H9 (cell line): Measurements from ENCODE around the gene ZBTB7A. TPM values are rescaled to one million over a fixed set of nuclear protein-coding genes. Genes with fewer than 3 reads are reported as not detected.

Experiments
- DNase-seq: peaks from one replicate; pipeline ENCODE4 v3.0.0-alpha.2; 2017
- H2AFZ ChIP-seq: one replicate; pipeline ENCODE4 v1.6.1; 2013; ENCODE audit warnings: mild to moderate bottlenecking, low read length, control low read depth, moderate library complexity
- H2AK5ac ChIP-seq: 2 replicates; pipeline ENCODE4 v1.6.1; 2013; ENCODE audit warnings: low read length, control low read depth, mixed read lengths; ENCODE audit not compliant: insufficient read length
- H2BK120ac ChIP-seq: one replicate; pipeline ENCODE4 v1.6.1; 2013; ENCODE audit warnings: low read depth, mild to moderate bottlenecking, low read length, control low read depth, inconsistent platforms; ENCODE audit not compliant: poor library complexity, severe bottlenecking
- H2BK12ac ChIP-seq: 2 replicates; pipeline ENCODE4 v1.6.1; 2013; ENCODE audit warnings: low read length, control low read depth, mixed read lengths, low read depth; ENCODE audit not compliant: insufficient read length
- H2BK15ac ChIP-seq: 2 replicates; pipeline ENCODE4 v1.6.1; 2013; ENCODE audit warnings: low read depth, low read length, control low read depth
- H2BK20ac ChIP-seq: one replicate; pipeline ENCODE4 v1.6.1; 2013; ENCODE audit warnings: low read depth, mild to moderate bottlenecking, low read length, control low read depth, inconsistent platforms; ENCODE audit not compliant: poor library complexity, severe bottlenecking
- H2BK5ac ChIP-seq: 2 replicates; pipeline ENCODE4 v1.6.1; 2013; ENCODE audit warnings: low read length, control low read depth, mixed read lengths; ENCODE audit not compliant: insufficient read length
- H3K14ac ChIP-seq: 2 replicates; pipeline ENCODE4 v1.6.1; 2013; ENCODE audit warnings: low read length, control low read depth; ENCODE audit not compliant: insufficient read depth
- H3K18ac ChIP-seq: 2 replicates; pipeline ENCODE4 v1.6.1; 2013; ENCODE audit warnings: low read depth, mild to moderate bottlenecking, mixed read lengths, low read length, control low read depth; ENCODE audit not compliant: insufficient read length
- H3K23ac ChIP-seq: 2 replicates; pipeline ENCODE4 v1.6.1; 2013; ENCODE audit warnings: low read length, control low read depth, mixed read lengths, low read depth; ENCODE audit not compliant: insufficient read length
- H3K23me2 ChIP-seq: 2 replicates; pipeline ENCODE4 v1.6.1; 2013; ENCODE audit warnings: low read depth, mild to moderate bottlenecking, mixed read lengths, low read length, control low read depth; ENCODE audit not compliant: insufficient read length, poor library complexity, severe bottlenecking
- H3K27ac ChIP-seq: 2 replicates; pipeline ENCODE4 v1.5.1; 2013; ENCODE audit warnings: low read length, control low read depth, mixed read lengths, low read depth; ENCODE audit not compliant: insufficient read length
- H3K27me3 ChIP-seq: 2 replicates; pipeline ENCODE4 v1.6.1; 2013; ENCODE audit warnings: low read length, control low read depth, inconsistent platforms; ENCODE audit not compliant: insufficient read depth
- H3K4ac ChIP-seq: 2 replicates; pipeline ENCODE4 v1.6.1; 2013; ENCODE audit warnings: low read depth, mild to moderate bottlenecking, control low read depth, inconsistent platforms, low read length, moderate library complexity
- H3K4me1 ChIP-seq: 2 replicates; pipeline ENCODE4 v1.6.1; 2013; ENCODE audit warnings: low read length, control low read depth, inconsistent platforms; ENCODE audit not compliant: insufficient read depth
- H3K4me2 ChIP-seq: 2 replicates; pipeline ENCODE4 v1.6.1; 2013; ENCODE audit warnings: low read length, control low read depth, mixed read lengths; ENCODE audit not compliant: insufficient read length, insufficient read depth
- H3K56ac ChIP-seq: 2 replicates; pipeline ENCODE4 v1.6.1; 2013; ENCODE audit warnings: low read depth, mild to moderate bottlenecking, mixed read lengths, low read length, control low read depth; ENCODE audit not compliant: insufficient read length
- H3K79me1 ChIP-seq: 2 replicates; pipeline ENCODE4 v1.6.1; 2013; ENCODE audit warnings: low read depth, mild to moderate bottlenecking, moderate library complexity, low read length, control low read depth, inconsistent platforms; ENCODE audit not compliant: insufficient read depth, poor library complexity, severe bottlenecking
- H3K79me2 ChIP-seq: 2 replicates; pipeline ENCODE4 v1.6.1; 2013; ENCODE audit warnings: low read length, control low read depth, inconsistent platforms; ENCODE audit not compliant: insufficient read depth
- H3K9ac ChIP-seq: 2 replicates; pipeline ENCODE4 v1.6.1; 2013; ENCODE audit warnings: low read length, control low read depth, mixed read lengths; ENCODE audit not compliant: insufficient read length; ENCODE audit errors: extremely low read depth
- H3K9me3 ChIP-seq: one replicate; pipeline ENCODE4 v1.6.1; 2013; ENCODE audit warnings: low read depth, low read length, inconsistent platforms; ENCODE audit not compliant: control insufficient read depth
- H3T11ph ChIP-seq: one replicate; pipeline ENCODE4 v1.6.1; 2013; ENCODE audit warnings: mild to moderate bottlenecking, low read length, control low read depth, inconsistent platforms
- H4K20me1 ChIP-seq: one replicate; pipeline ENCODE4 v1.6.1; 2013; ENCODE audit not compliant: control insufficient read depth, insufficient read length, insufficient read depth
- H4K5ac ChIP-seq: 2 replicates; pipeline ENCODE4 v1.6.1; 2013; ENCODE audit warnings: low read depth, mild to moderate bottlenecking, mixed read lengths, low read length, control low read depth; ENCODE audit not compliant: insufficient read length
- H4K8ac ChIP-seq: replicated peaks from 2 replicates; pipeline ENCODE4 v1.6.1; 2013; ENCODE audit warnings: low read length, control low read depth, mixed read lengths, low read depth; ENCODE audit not compliant: insufficient read length
- H4K91ac ChIP-seq: 2 replicates; pipeline ENCODE4 v1.6.1; 2013; ENCODE audit warnings: low read depth, mild to moderate bottlenecking, moderate library complexity, mixed read lengths, low read length, control low read depth; ENCODE audit not compliant: insufficient read length
- H3K27ac Mint-ChIP-seq, 3 experiments: 2 replicates in 2 of 3; 3 replicates in 1 of 3; pipeline ENCODE4 v1.8.0; 2020 to 2021; ENCODE audit warnings: mixed read lengths in 3 of 3, mild to moderate bottlenecking in 1 of 3, moderate library complexity in 1 of 3
- H3K27me3 Mint-ChIP-seq: 2 replicates; pipeline ENCODE4 v1.8.0; 2021; ENCODE audit warnings: low read depth, mild to moderate bottlenecking, moderate library complexity, mixed read lengths
- H3K36me3 Mint-ChIP-seq, 3 experiments: 2 replicates in 2 of 3; 3 replicates in 1 of 3; pipeline ENCODE4 v1.8.0; 2020 to 2021; ENCODE audit warnings: low read depth in 3 of 3, mixed read lengths in 3 of 3; ENCODE audit not compliant: insufficient read depth in 1 of 3
- H3K4me1 Mint-ChIP-seq, 2 experiments: 2 replicates each; pipeline ENCODE4 v1.8.0; 2020; ENCODE audit warnings: mixed read lengths in 2 of 2
- H3K4me3 Mint-ChIP-seq, 2 experiments: 2 replicates in 1 of 2; 3 replicates in 1 of 2; pipeline ENCODE4 v1.8.0; 2020 to 2021; ENCODE audit warnings: mild to moderate bottlenecking in 2 of 2, mixed read lengths in 2 of 2, moderate library complexity in 1 of 2
- H3K9me3 Mint-ChIP-seq, 2 experiments: 2 replicates in 1 of 2; 3 replicates in 1 of 2; pipeline ENCODE4 v1.8.0; 2020; ENCODE audit warnings: mild to moderate bottlenecking in 2 of 2, mixed read lengths in 2 of 2, moderate library complexity in 1 of 2
- WGBS: extraction: QIAGEN DNeasy Blood & Tissue Kit; methylation state at CpG from one replicate; pipeline ENCODE4 v1.1.7; 2013; ENCODE audit warnings: missing lambda C conversion rate, low lambda C conversion rate, mixed read lengths; ENCODE audit not compliant: insufficient read length; ENCODE audit errors: extremely low coverage; 5-methylcytosine and 5-hydroxymethylcytosine counted together
- total RNA-seq: library from RNA; stranded (reverse); gene quantifications from 2 replicates; pipeline ENCODE4 v1.2.1, GENCODE V29; 2021
- TF ChIP-seq, protein P1 (sequence below): fragments of 200-600 bp; sonication (generic); conservative IDR thresholded peaks from 3 replicates; pipeline ENCODE4 v1.8.0; 2021; ENCODE audit warnings: antibody characterized with exemption, mild to moderate bottlenecking

The ZBTB7A gene
- total RNA-seq, 1 experiment from 2014 or later, result 24.9 TPM

DNA sequence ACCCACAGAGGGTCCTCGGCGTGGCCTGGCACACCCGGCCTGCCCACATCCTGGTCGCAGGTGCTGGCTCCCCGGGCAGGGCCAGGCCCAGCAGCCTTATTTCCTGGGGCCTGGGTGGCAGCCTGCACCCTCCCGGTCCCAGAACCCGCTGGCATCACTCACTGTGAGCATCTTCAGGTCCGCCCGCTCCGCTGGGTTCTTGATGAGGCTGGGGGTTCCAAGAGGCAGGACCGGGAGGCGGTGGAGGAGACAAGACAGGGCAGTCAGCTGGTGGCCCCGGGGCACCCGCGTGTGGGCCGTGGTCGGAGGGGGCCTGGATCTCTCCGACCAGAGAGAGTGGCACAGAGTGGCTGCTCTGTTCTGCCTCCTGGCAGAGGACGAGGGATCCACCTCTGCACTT, 27.6 kb upstream of the ZBTB7A start:
- H3K79me1 ChIP-seq, result no peaks in the 10 kb centered on the region
- no peaks in the 10 kb centered on the region for H3K9me3 ChIP-seq
- H4K5ac ChIP-seq, result no peak overlapping the region
- TF ChIP-seq, protein P1, sequence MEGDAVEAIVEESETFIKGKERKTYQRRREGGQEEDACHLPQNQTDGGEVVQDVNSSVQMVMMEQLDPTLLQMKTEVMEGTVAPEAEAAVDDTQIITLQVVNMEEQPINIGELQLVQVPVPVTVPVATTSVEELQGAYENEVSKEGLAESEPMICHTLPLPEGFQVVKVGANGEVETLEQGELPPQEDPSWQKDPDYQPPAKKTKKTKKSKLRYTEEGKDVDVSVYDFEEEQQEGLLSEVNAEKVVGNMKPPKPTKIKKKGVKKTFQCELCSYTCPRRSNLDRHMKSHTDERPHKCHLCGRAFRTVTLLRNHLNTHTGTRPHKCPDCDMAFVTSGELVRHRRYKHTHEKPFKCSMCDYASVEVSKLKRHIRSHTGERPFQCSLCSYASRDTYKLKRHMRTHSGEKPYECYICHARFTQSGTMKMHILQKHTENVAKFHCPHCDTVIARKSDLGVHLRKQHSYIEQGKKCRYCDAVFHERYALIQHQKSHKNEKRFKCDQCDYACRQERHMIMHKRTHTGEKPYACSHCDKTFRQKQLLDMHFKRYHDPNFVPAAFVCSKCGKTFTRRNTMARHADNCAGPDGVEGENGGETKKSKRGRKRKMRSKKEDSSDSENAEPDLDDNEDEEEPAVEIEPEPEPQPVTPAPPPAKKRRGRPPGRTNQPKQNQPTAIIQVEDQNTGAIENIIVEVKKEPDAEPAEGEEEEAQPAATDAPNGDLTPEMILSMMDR, result no peak
- H2BK120ac ChIP-seq, result no peak overlapping the region
- Mint-ChIP-seq H3K36me3 (peaks cover 20 to 51% (median 37%) of the 10 kb centered on the region in 3 experiments; a peak in 6 of 7 replicates), H3K27me3 (no peaks in the 10 kb centered on the region), H3K4me1 (no peaks in the 10 kb centered on the region), H3K27ac (no peak overlapping the region; a peak in 1 of 7 replicates), H3K9me3 (no peaks in the 10 kb centered on the region), H3K4me3 (no peak overlapping the region)
- H2AFZ ChIP-seq, result no peak overlapping the region
- H4K91ac ChIP-seq, result no peak overlapping the region
- no peak overlapping the region for H3K56ac ChIP-seq
- no peak overlapping the region for H4K8ac ChIP-seq
- H3K4me2 ChIP-seq, result no peak overlapping the region
- H3K79me2 ChIP-seq, result no peaks in the 10 kb centered on the region
- no peak overlapping the region for H3K23ac ChIP-seq
- no peak for DNase-seq
- no peak overlapping the region for H3K14ac ChIP-seq
- H3K18ac ChIP-seq, result no peak overlapping the region
- H3K4me1 ChIP-seq, result no peaks in the 10 kb centered on the region
- H3K23me2 ChIP-seq, result no peaks in the 10 kb centered on the region
- H3K4ac ChIP-seq, result no peak overlapping the region
- H2BK15ac ChIP-seq, result no peak overlapping the region
- H3K9ac ChIP-seq, result no peak overlapping the region
- peaks cover 3% of the 10 kb centered on the region for H4K20me1 ChIP-seq
- WGBS, result no CpG with 5 or more reads among the region's 19 CpGs
- H2BK5ac ChIP-seq, result no peak overlapping the region
- no peak overlapping the region for H2BK20ac ChIP-seq
- no peak overlapping the region for H2BK12ac ChIP-seq
- no peaks in the 10 kb centered on the region for H3K27me3 ChIP-seq
- H3K27ac ChIP-seq, result no peak overlapping the region
- no peak overlapping the region for H2AK5ac ChIP-seq
- no peak overlapping the region for H3T11ph ChIP-seq
